ENCODE results near the gene ARHGEF16. TPM values are rescaled to one million over a fixed set of nuclear protein-coding genes. Genes with fewer than 3 reads are reported as not detected.

Gene ARHGEF16
- total and polyA plus RNA-seq, 2 donors (not counting 1 experiment from before 2014, with no cell fraction given) = 0.13 to 0.22 TPM

- intact Hi-C loops (cut with micrococcal nuclease) = no loop called here
- H3K9me3 ChIP-seq (ENCODE audit: control extremely low read depth in 1 of 3, control insufficient read depth in 2 of 3, insufficient read depth in 1 of 3, low read length in 2 of 3) = peaks cover 0 to 6% (median 0%) of the 10 kb centered on the region in 3 donors
- ATAC-seq (ENCODE audit: low read depth) = no peak
- H3K4me1 Mint-ChIP-seq = no peaks in the 10 kb centered on the region
- TF ChIP-seq EZH2 (IDR thresholded peaks at IDR 0.05; ENCODE audit: borderline replicate concordance, insufficient read depth, low read depth, low read length, poor library complexity, severe bottlenecking) (no peak), CTCF (IDR thresholded peaks at IDR 0.05) (no peak)
- H3K27me3 Mint-ChIP-seq = no peaks in the 10 kb centered on the region
- DNase-seq = no peak
- CTCF ChIA-PET = no interaction called here
- H3K9ac ChIP-seq (ENCODE audit: low read length) = no peak overlapping the region
- POLR2A ChIA-PET = no interaction called here
- no peaks in the 10 kb centered on the region for H3K4me1 ChIP-seq (ENCODE audit: control insufficient read depth in 2 of 2, insufficient read depth in 2 of 2, low read length in 2 of 2)
- no peak overlapping the region for H3K4me3 ChIP-seq (ENCODE audit: control extremely low read depth in 1 of 5, extremely low read depth in 1 of 5, insufficient read depth in 1 of 5, low read depth in 2 of 5, low read length in 4 of 5)
- H2AFZ ChIP-seq (ENCODE audit: insufficient read depth, low read depth, low read length, poor library complexity, severe bottlenecking) = no peak overlapping the region
- H3K27ac ChIP-seq (ENCODE audit: low read length in 2 of 2) = no peak overlapping the region
- no peak overlapping the region for H3K27ac Mint-ChIP-seq
- no peak overlapping the region for H3K4me3 Mint-ChIP-seq
- H3K27me3 ChIP-seq (replicated peaks in 1 of 4; ENCODE audit: control extremely low read depth in 1 of 4, control insufficient read depth in 3 of 4, insufficient read depth in 4 of 4, low read length in 3 of 4) = no peaks in the 10 kb centered on the region
- H3K9me3 Mint-ChIP-seq (ENCODE audit: insufficient read depth) = no peaks in the 10 kb centered on the region
- no peaks in the 10 kb centered on the region for H4K20me1 ChIP-seq (ENCODE audit: control insufficient read depth, insufficient read depth, low read length, poor library complexity, severe bottlenecking)
- H3K36me3 ChIP-seq (replicated peaks in 1 of 2; ENCODE audit: control extremely low read depth in 1 of 2, control insufficient read depth in 1 of 2, extremely low read depth in 1 of 2, insufficient read depth in 2 of 2, low read length in 1 of 2) = no peaks in the 10 kb centered on the region
- H3K4me2 ChIP-seq (replicated peaks; ENCODE audit: low read depth, low read length, poor library complexity, severe bottlenecking) = no peak overlapping the region
- WGBS (ENCODE audit: insufficient coverage) = 88% methylated on average over 21 of the region's 22 CpGs
- H3K79me2 ChIP-seq (ENCODE audit: control insufficient read depth, insufficient read depth, low read length) = no peaks in the 10 kb centered on the region
Observed at GRCh38 chr1:3502641-3503524, 48.4 kb downstream of the ARHGEF16 start.

- Histone ChIP-seq H3K9me3 (ENCODE audit: control extremely low read depth in 1 of 3, control insufficient read depth in 2 of 3, insufficient read depth in 1 of 3, low read length in 2 of 3) (peaks cover 0 to 6% (median 0%) of the 10 kb centered on the region in 3 donors), H3K4me3 (ENCODE audit: control extremely low read depth in 1 of 5, extremely low read depth in 1 of 5, insufficient read depth in 1 of 5, low read depth in 2 of 5, low read length in 4 of 5) (no peak overlapping the region), H3K27ac (ENCODE audit: low read length in 2 of 2) (no peak overlapping the region), H3K36me3 (replicated peaks in 1 of 2; ENCODE audit: control extremely low read depth in 1 of 2, control insufficient read depth in 1 of 2, extremely low read depth in 1 of 2, insufficient read depth in 2 of 2, low read length in 1 of 2) (no peaks in the 10 kb centered on the region), H2AFZ (ENCODE audit: insufficient read depth, low read depth, low read length, poor library complexity, severe bottlenecking) (no peak overlapping the region), H3K79me2 (ENCODE audit: control insufficient read depth, insufficient read depth, low read length) (no peaks in the 10 kb centered on the region), H3K4me1 (ENCODE audit: control insufficient read depth in 2 of 2, insufficient read depth in 2 of 2, low read length in 2 of 2) (no peaks in the 10 kb centered on the region), H3K4me2 (replicated peaks; ENCODE audit: low read depth, low read length, poor library complexity, severe bottlenecking) (no peak overlapping the region), H3K9ac (ENCODE audit: low read length) (no peak overlapping the region), H4K20me1 (ENCODE audit: control insufficient read depth, insufficient read depth, low read length, poor library complexity, severe bottlenecking) (no peaks in the 10 kb centered on the region), H3K27me3 (replicated peaks in 1 of 4; ENCODE audit: control extremely low read depth in 1 of 4, control insufficient read depth in 3 of 4, insufficient read depth in 4 of 4, low read length in 3 of 4) (no peaks in the 10 kb centered on the region)
- Mint-ChIP-seq H3K4me3 (no peak overlapping the region), H3K27me3 (no peaks in the 10 kb centered on the region), H3K9me3 (ENCODE audit: insufficient read depth) (no peaks in the 10 kb centered on the region), H3K27ac (no peak overlapping the region), H3K4me1 (no peaks in the 10 kb centered on the region)
- 92% methylated on average over 8 of the region's 8 CpGs for WGBS (ENCODE audit: insufficient coverage)
- ChIA-PET CTCF (no interaction called here), POLR2A (no interaction called here)
- TF ChIP-seq EZH2 (IDR thresholded peaks at IDR 0.05; ENCODE audit: borderline replicate concordance, insufficient read depth, low read depth, low read length, poor library complexity, severe bottlenecking) = no peak
- no peak for TF ChIP-seq CTCF (IDR thresholded peaks at IDR 0.05)
- intact Hi-C loops (cut with micrococcal nuclease) = no loop called here
- DNase-seq = no peak
- ATAC-seq (ENCODE audit: low read depth) = no peak
Observed at GRCh38 chr1:3503525-3503886, 49.0 kb downstream of the ARHGEF16 start.
